Stimulated activated CD8-positive, alpha-beta memory T cell treated with anti-CD3 and anti-CD28 coated beads, Interleukin-12 subunit alpha, Interleukin-12 subunit beta, amount 100 ng/mL, for 4 hours (primary cell): Measurements from ENCODE around the gene KCNMB3.
A peak's percentile ranks its signal among the peaks of the same experiment; 100 is the strongest.
"Not testable (repeated sequence)": the region's sequence is repeated elsewhere in the genome, so short reads cannot be mapped to it uniquely, and the experiment has no call there.

Experiments
- DNase-seq: peaks from one replicate; pipeline ENCODE4 v3.0.0-alpha.2; 2020; ENCODE audit warnings: low read depth

Gene KCNMB3

GRCh38 chr3:179264449-179264848 lies 13.5 kb upstream of the KCNMB3 start:
- DNase-seq: no peak

- DNase-seq: no peak
Observed at GRCh38 chr3:179263134-179263533, 12.2 kb upstream of the KCNMB3 start.

GRCh38 chr3:179260949-179261765 lies 10.2 kb upstream of the KCNMB3 start:
- peak; percentile 51 for DNase-seq

- DNase-seq: not testable (repeated sequence)
Observed at GRCh38 chr3:179259959-179260756, 9.2 kb upstream of the KCNMB3 start.

- no peak for DNase-seq
Observed at GRCh38 chr3:179258820-179259219, 7.9 kb upstream of the KCNMB3 start.

- not testable (repeated sequence) for DNase-seq
Observed at GRCh38 chr3:179257742-179258141, 6.8 kb upstream of the KCNMB3 start.

- no peak for DNase-seq
Observed at GRCh38 chr3:179256813-179257212, 5.9 kb upstream of the KCNMB3 start.

- DNase-seq: no peak
Observed at GRCh38 chr3:179247289-179248015, 3.5 kb downstream of the KCNMB3 start.

GRCh38 chr3:179244878-179245277 lies 6.0 kb downstream of the KCNMB3 start:
- DNase-seq: no peak

GRCh38 chr3:179242859-179243258 lies 8.1 kb downstream of the KCNMB3 start:
- not testable (repeated sequence) for DNase-seq

- not testable (repeated sequence) for DNase-seq
Observed at GRCh38 chr3:179240299-179240698, 10.6 kb downstream of the KCNMB3 start.

GRCh38 chr3:179236669-179237301 lies 14.1 kb downstream of the KCNMB3 start:
- DNase-seq: no peak

- DNase-seq: no peak
Observed at GRCh38 chr3:179234199-179234598, 16.7 kb downstream of the KCNMB3 start.

GRCh38 chr3:179233043-179233442 lies 17.9 kb downstream of the KCNMB3 start:
- DNase-seq: no peak

GRCh38 chr3:179229177-179229576 lies 21.7 kb downstream of the KCNMB3 start:
- no peak for DNase-seq

GRCh38 chr3:179227349-179227748 lies 23.6 kb downstream of the KCNMB3 start:
- no peak for DNase-seq

- no peak for DNase-seq
Observed at GRCh38 chr3:179224584-179224983, 26.3 kb downstream of the KCNMB3 start.

- no peak for DNase-seq
Observed at GRCh38 chr3:179223548-179223947, 27.4 kb downstream of the KCNMB3 start.

GRCh38 chr3:179218213-179218612 lies 32.7 kb downstream of the KCNMB3 start:
- DNase-seq: not testable (repeated sequence)

- not testable (repeated sequence) for DNase-seq
Observed at GRCh38 chr3:179215550-179215949, 35.4 kb downstream of the KCNMB3 start.

- no peak for DNase-seq
Observed at GRCh38 chr3:179200790-179201189, 50.1 kb downstream of the KCNMB3 start.

- DNase-seq: no peak
Observed at GRCh38 chr3:179196700-179197099, 54.2 kb downstream of the KCNMB3 start.
